Skeletal muscle tissue (tissue), 4 donors: ENCODE data around the gene CARD9. TPM values are rescaled to one million over a fixed set of nuclear protein-coding genes. Genes with fewer than 3 reads are reported as not detected.

Source experiments
- H3K27ac ChIP-seq: one replicate; pipeline ENCODE4 v1.7.0; 2013; ENCODE audit warnings: mild to moderate bottlenecking, low read depth, low read length, inconsistent platforms
- H3K27me3 ChIP-seq, 3 donors: one replicate each; pipeline ENCODE4 v1.7.0; 2013; ENCODE audit warnings: low read length in 3 of 3; ENCODE audit not compliant: control insufficient read depth in 3 of 3, insufficient read depth in 3 of 3
- H3K36me3 ChIP-seq, 3 donors: one replicate each; pipeline ENCODE4 v1.7.0; 2013; ENCODE audit warnings: low read length in 3 of 3; ENCODE audit not compliant: control insufficient read depth in 3 of 3, insufficient read depth in 3 of 3
- H3K4me1 ChIP-seq, 3 donors: one replicate each; pipeline ENCODE4 v1.7.0; 2013; ENCODE audit warnings: low read length in 3 of 3, mild to moderate bottlenecking in 3 of 3; ENCODE audit not compliant: control insufficient read depth in 3 of 3, insufficient read depth in 3 of 3
- H3K4me3 ChIP-seq, 3 donors: one replicate each; pipeline ENCODE4 v1.7.0; 2013; ENCODE audit warnings: low read length in 3 of 3
- H3K9ac ChIP-seq, 3 donors: one replicate each; pipeline ENCODE4 v1.7.0; 2013; ENCODE audit warnings: low read length in 3 of 3, mild to moderate bottlenecking in 3 of 3, moderate library complexity in 2 of 3, low read depth in 1 of 3
- H3K9me3 ChIP-seq, 3 donors: one replicate each; pipeline ENCODE4 v1.7.0; 2013; ENCODE audit warnings: low read length in 3 of 3; ENCODE audit not compliant: control insufficient read depth in 3 of 3
- total RNA-seq: library from RNA; depleted of rRNA; stranded (reverse); fragments of >200 nt; gene quantifications from one replicate; pipeline ENCODE4 v1.2.3, GENCODE V29; 2014
- donor health status: Osteomylitis.

Gene CARD9
- total RNA-seq, 1 donor from 2014 or later: 1.0 TPM

DNA sequence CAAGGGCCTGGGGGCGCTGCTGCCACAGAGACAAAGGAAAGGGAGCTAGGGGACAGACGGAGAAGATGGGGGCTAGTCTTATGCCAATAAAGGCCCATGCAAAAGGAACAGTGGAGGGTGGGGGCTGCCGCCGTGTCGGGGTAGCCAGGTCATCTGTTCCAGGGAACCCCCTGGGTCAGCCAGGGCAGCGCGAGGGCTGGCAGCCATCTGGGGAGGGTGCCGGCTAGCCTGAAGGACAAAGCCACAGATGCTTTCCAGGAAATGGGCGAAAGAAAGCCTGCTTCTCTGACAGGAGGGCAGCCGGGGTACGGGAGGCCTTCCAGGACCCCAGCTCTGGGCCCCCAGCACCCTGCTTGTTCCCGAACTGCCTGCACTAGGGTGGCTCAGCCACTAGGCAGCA lies 1.6 kb upstream of the CARD9 start:
- Histone ChIP-seq H3K4me3 (no peak overlapping the region), H3K36me3 (peaks cover 5 to 12% (median 7%) of the 10 kb centered on the region in 3 donors), H3K9ac (no peak overlapping the region), H3K4me1 (peaks cover 3 to 5% (median 4%) of the 10 kb centered on the region in 3 donors), H3K27me3 (peaks cover 0 to 3% (median 2%) of the 10 kb centered on the region in 3 donors), H3K27ac (no peak overlapping the region), H3K9me3 (no peaks in the 10 kb centered on the region)

DNA sequence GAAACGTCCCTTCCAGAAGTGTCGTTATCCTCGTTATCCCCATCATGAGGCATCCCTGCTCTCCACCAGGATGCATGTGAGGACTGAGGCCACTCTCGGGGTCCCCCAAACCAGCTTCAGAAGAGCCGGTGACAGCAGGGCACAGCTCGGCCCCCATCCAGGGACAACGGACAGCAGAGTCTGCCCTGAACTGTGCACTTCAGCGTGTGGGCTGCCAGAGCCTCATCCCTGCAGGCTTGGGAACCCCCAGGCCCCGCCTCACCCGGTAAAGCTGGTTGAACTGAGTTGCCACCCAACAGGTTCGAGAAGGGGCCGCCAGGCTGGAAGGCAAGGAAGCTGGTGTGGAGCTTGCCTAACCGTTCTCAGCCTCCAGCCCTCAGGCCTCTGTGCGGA lies 710 bp upstream of the CARD9 start:
- Histone ChIP-seq H3K9me3 (no peaks in the 10 kb centered on the region), H3K4me1 (peaks cover 3 to 5% (median 4%) of the 10 kb centered on the region in 3 donors), H3K9ac (no peak overlapping the region), H3K36me3 (peaks cover 2 to 7% (median 7%) of the 10 kb centered on the region in 3 donors), H3K4me3 (no peak overlapping the region), H3K27ac (no peak overlapping the region), H3K27me3 (peaks cover 0 to 3% (median 2%) of the 10 kb centered on the region in 3 donors)

DNA sequence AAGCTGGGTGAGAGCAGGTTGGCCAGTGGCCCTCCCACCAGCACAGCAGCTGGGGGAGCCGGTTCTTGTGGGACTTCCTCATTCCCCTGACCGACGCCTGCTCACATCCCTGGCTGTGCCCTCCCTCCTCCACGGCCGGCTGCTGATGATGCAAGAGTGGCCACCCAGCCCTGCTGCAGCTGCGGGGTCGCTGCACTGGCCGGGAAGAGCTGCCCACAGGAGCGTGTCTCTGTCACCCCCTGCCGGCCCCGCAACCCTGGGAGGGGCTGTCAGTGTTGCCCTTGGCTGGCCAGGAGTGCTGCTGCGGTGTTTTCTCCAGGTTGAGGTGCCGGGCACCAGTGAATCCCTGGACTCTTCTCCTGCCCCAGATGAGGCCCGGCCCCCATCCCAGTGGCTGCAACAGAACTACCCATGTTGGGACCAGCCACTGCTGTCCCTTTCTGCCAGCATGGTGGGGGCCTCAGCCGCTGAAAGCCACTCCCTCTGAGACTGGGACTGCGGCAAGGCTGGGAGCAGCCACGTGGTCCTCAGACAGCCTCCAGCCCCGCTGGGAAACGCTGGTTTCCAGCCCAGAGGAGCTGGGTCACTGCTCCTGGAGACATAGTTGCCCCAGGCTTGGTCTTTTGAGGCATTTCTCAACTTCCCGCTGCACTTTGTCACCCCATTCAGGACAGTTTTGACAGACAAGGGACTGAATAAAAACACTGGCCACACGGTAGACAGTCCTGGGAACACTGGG lies 739 bp downstream of the CARD9 start:
- Histone ChIP-seq H3K4me3 (no peak overlapping the region), H3K27ac (no peak overlapping the region), H3K9ac (peak overlapping the region in 1 of 3 donors; percentile 10), H3K9me3 (no peaks in the 10 kb centered on the region), H3K36me3 (peaks cover 0 to 4% (median 0%) of the 10 kb centered on the region in 3 donors), H3K4me1 (peaks cover 3 to 5% (median 4%) of the 10 kb centered on the region in 3 donors), H3K27me3 (peaks cover 0 to 12% (median 6%) of the 10 kb centered on the region in 3 donors)

DNA sequence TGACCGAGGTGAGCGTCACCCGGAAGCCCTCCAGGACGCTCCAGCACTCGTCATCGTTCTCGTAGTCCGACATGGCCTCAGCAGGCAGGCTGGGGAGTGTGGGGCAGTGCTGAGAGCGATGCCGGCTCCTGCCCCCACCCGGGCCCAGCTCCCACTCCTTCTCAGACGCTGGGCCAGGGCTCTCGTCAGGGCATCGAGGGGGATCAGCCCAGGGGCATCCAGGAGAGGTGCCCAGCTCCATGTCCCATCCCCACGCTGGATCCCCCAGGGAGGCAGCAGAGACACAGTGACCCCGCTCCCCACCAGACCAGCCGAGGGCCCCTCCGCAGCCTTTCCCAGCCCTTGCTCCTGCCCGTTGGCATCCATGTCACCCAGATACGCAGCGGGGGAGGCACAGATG lies 1.5 kb downstream of the CARD9 start:
- Histone ChIP-seq H3K4me1 (peaks cover 3 to 5% (median 4%) of the 10 kb centered on the region in 3 donors), H3K9ac (no peak overlapping the region), H3K36me3 (peaks cover 0 to 4% (median 0%) of the 10 kb centered on the region in 3 donors), H3K27me3 (peaks cover 0 to 17% (median 9%) of the 10 kb centered on the region in 3 donors), H3K4me3 (no peak overlapping the region), H3K27ac (no peak overlapping the region), H3K9me3 (no peaks in the 10 kb centered on the region)

DNA sequence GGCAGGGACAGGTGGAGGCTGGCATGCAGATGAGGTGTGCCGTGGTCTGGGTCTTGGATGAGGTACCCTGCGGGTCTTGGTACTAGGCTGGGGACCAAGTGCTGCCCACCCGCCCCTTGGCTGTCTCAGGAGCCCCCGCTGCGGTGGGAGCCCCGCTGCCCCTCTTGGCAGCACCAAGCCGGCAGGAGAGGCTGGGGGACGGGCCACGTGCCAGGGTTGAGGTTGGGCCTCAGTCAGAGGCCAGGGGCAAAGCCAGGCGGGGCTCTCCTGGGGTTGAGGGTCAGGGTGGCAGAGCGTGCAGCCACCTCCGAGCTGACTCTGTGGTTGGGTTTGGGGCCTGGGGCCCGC lies 2.0 kb downstream of the CARD9 start:
- H3K9ac ChIP-seq: no peak overlapping the region
- H3K27ac ChIP-seq: no peak overlapping the region
- H3K27me3 ChIP-seq: peaks cover 0 to 17% (median 9%) of the 10 kb centered on the region in 3 donors
- no peaks in the 10 kb centered on the region for H3K9me3 ChIP-seq
- peaks cover 3 to 5% (median 4%) of the 10 kb centered on the region in 3 donors for H3K4me1 ChIP-seq
- no peak overlapping the region for H3K4me3 ChIP-seq
- peaks cover 0 to 4% (median 0%) of the 10 kb centered on the region in 3 donors for H3K36me3 ChIP-seq

DNA sequence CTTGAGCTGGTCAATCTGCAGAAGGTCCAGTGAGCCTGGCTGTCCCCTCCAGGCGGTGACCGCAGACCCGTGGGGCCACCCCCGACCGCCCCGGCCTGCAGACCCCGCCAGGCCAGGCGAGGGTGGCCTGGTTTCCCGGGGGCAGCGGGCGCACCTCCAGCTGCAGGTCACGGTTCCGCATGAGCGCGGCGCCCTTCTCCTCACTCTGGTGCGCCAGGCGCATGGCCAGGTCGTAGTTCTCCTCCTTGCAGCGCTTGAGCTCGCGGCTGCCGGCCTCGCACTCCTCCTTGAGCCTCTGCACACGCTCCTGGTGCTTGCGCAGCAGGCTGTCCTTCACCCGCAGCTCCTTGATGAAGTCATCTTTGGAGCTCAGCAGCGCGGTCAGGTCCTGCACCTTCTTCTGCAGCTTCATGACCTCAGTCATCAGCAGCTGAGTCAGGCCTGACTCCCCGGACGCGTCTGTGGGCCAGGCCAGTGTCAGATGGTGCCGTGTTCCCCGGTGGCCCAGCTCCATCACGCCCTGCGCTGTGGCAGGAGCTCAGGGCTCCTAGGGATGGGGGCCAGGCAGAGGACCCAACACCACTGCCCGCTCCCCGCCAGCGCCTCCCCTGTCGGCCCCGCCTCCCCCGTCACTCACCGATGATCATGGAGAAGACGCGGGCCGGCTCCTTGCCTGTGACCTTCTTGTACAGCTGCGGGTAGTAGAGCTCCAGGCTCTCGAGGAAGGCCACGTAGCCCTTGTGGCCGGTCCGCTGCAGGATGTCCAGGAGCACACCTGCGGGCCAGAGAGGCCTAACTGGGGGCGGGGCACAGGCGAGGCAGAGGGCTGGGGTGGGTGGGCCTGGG lies 2.6 kb downstream of the CARD9 start:
- Histone ChIP-seq H3K9ac (no peak overlapping the region), H3K4me3 (no peak overlapping the region), H3K4me1 (peaks cover 3 to 5% (median 4%) of the 10 kb centered on the region in 3 donors), H3K27me3 (peaks cover 0 to 17% (median 9%) of the 10 kb centered on the region in 3 donors), H3K9me3 (no peaks in the 10 kb centered on the region), H3K27ac (no peak overlapping the region), H3K36me3 (peaks cover 0 to 1% (median 0%) of the 10 kb centered on the region in 3 donors)

DNA sequence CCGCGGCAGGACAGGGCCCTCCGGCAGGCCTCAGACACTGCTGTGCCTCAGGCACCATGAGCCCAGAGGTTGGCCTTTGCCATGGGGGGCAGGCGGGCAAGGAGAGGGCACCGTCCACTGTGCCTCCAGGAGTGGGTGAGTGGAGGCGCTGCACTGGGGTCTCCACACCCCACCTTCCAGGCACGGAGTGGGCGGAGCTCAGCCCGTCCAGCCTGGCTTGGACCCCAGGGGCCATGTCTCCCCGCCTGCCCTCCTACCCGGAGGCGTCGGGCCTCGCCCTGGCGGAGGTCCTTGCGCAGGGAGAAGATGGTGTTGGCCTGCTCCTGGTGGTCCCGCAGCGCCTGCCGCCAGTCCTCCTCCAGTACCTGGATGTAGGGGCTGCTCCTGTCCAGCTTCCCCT lies 3.4 kb downstream of the CARD9 start:
- peaks cover 3 to 9% (median 4%) of the 10 kb centered on the region in 3 donors for H3K4me1 ChIP-seq
- H3K27ac ChIP-seq: no peak overlapping the region

DNA sequence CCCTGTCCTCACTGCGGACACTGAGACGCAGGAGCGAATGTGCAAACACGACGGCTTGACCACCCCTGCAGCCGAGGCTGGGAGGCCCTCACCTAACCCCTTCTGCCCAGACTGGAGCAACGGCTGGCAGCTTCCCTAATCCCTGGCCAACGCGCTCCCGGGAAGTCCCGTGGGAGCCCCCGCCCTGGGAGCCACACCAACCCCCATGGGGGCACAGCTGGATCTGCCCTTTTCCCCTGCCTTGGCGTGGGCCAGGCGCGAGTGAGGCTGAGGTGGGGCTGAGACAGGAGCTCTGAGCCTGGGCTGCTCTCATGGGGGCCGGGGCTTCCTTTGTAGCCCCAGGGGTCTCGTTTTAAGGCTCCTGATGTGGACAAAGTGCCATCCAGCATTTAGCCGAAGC lies 5.3 kb downstream of the CARD9 start:
- Histone ChIP-seq H3K9me3 (no peaks in the 10 kb centered on the region), H3K36me3 (no peaks in the 10 kb centered on the region), H3K4me1 (peaks cover 8 to 18% (median 9%) of the 10 kb centered on the region in 3 donors), H3K27me3 (peaks cover 0 to 17% (median 6%) of the 10 kb centered on the region in 3 donors), H3K9ac (no peak overlapping the region), H3K27ac (no peak overlapping the region), H3K4me3 (no peak overlapping the region)

More for the DNA sequence above, 3.4 kb downstream of the CARD9 start:
- Histone ChIP-seq H3K4me3 (no peak overlapping the region), H3K27me3 (peaks cover 0 to 17% (median 9%) of the 10 kb centered on the region in 3 donors), H3K9ac (no peak overlapping the region), H3K9me3 (no peaks in the 10 kb centered on the region), H3K36me3 (no peaks in the 10 kb centered on the region)

DNA sequence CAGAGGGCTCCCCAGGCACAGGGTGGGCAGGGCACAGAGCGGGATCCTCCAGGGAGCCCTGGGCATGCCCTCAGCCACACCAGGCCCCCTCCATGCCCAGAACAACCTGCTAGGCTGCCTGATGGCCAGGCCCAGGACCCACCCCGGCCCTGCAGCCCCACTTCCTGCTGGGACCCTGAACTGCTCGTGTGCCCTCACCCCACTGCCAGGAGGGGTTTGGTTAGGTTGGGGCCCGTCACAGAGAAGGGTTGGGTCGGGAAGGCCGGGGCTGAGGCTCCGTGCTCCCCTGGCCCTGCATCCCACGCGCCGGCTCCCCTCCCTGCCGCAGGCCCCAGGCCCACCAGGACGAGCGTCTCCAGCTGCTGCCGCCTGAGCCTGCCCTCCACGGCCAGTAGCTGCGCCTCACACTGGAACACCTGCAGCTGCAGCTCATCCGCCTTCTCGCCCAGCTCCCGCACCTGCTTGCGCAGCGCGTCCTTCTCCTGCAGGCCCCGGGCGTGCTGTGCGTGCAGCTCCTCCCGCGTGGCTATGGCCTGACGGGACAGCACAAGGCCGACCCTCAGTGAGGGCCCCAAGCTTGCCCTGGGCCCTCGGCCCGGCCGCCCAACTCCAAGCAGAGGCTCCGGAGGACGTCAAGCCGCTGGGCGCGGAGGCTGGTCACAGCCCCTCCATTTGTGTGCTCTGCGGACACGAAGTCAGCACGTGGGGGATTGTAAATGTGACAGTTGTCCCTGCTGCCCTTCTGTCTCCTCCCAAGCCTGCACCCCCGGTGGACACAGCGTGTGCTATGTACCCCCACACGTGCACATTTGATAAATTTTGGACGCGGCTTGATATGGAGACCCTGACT lies 5.9 kb downstream of the CARD9 start:
- H3K27me3 ChIP-seq: peaks cover 0 to 17% (median 6%) of the 10 kb centered on the region in 3 donors
- no peak overlapping the region for H3K27ac ChIP-seq
- no peak overlapping the region for H3K9ac ChIP-seq
- H3K9me3 ChIP-seq: no peaks in the 10 kb centered on the region
- H3K4me3 ChIP-seq: no peak overlapping the region
- H3K4me1 ChIP-seq: peaks cover 5 to 23% (median 12%) of the 10 kb centered on the region in 3 donors
- no peaks in the 10 kb centered on the region for H3K36me3 ChIP-seq
